ENCODE measurements around the gene BBS7. TPM values are rescaled to one million over a fixed set of nuclear protein-coding genes. Genes with fewer than 3 reads are reported as not detected.
A peak's percentile ranks its signal among the peaks of the same experiment; 100 is the strongest.

Gene BBS7
- total and polyA plus RNA-seq, 2 of the 13 experiments (the other 11 are each of a cell fraction or from before 2014, with no cell fraction given), result 9.0 to 15.7 TPM

DNA sequence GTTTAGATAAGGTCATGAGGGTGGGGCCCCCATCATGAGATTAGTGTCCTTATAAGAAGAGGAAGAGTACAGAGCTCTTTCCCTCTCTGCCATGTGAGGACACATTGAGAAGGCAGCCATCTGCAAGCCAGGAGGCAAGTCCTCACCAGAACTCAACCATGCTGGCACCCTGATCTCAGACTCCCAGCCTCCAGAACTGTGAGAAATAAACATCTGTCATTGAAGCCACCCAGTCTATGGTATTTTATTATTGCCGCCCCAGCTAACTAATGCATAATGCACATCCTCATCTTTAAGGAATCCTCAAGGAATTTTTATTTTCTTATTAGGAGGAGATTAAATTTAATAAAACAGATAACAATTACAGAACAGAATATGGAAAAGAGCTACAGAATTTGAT, 85.9 kb downstream of the BBS7 start:
- WGBS (ENCODE audit: low lambda C conversion rate), result 80% methylated on average over 1 of the region's 1 CpG
- in situ Hi-C loops (cut with HindIII; ENCODE audit: extremely low pct_ligation_motif_present, low pct_unique_long_range_greater_than_20kb), result no loop called here
- DNase-seq (ENCODE audit: low spot score) (no peak), FAIRE-seq (no peak), ATAC-seq (no peak)
- CTCF ChIA-PET (ENCODE audit: low intra/inter-chr PET ratio, low total read pairs), result no interaction called here
- H3K27ac ChIP-seq (ENCODE audit: extremely low read length, insufficient read depth, low read length), result no peak overlapping the region
- POLR2A ChIA-PET, result no interaction called here
- H3K79me2 ChIP-seq (ENCODE audit: insufficient read depth, low read length), result no peaks in the 10 kb centered on the region
- H3K27me3 ChIP-seq (ENCODE audit: control insufficient read depth in 1 of 2, insufficient read depth in 2 of 2, low read length in 2 of 2), result no peaks in the 10 kb centered on the region
- H2AFZ ChIP-seq (ENCODE audit: low read length), result no peak overlapping the region
- TF ChIP-seq PLRG1 (conservative IDR thresholded peaks at IDR 0.05) (no peak), ZNF264 (CRISPR knock-in tag; IDR thresholded peaks at IDR 0.05) (peak; percentile 83; the same call in 1 of the 2 replicates)
- no peaks in the 10 kb centered on the region for H4K20me1 ChIP-seq (ENCODE audit: insufficient read depth, low read length)
- BruUV-seq (replicated peaks), result no TSS peak
- H3K4me2 ChIP-seq (ENCODE audit: low read depth, low read length), result no peak overlapping the region
- H3K9me3 ChIP-seq (ENCODE audit: low read length), result no peaks in the 10 kb centered on the region
- H3K9ac ChIP-seq (ENCODE audit: insufficient read depth, low read depth, low read length), result no peak overlapping the region
- no peaks in the 10 kb centered on the region for H3K36me3 ChIP-seq (replicated peaks in 1 of 2; ENCODE audit: control insufficient read depth in 1 of 2, insufficient read depth in 2 of 2, low read length in 2 of 2)
- no peak overlapping the region for H3K4me3 ChIP-seq (replicated peaks in 1 of 3; ENCODE audit: insufficient read depth in 1 of 3, low read depth in 2 of 3, low read length in 3 of 3)
- intact Hi-C loops (cut with micrococcal nuclease; ENCODE audit: unreplicated experiment), result no loop called here
- no peaks in the 10 kb centered on the region for H3K4me1 ChIP-seq (ENCODE audit: insufficient read depth, low read length)

DNA sequence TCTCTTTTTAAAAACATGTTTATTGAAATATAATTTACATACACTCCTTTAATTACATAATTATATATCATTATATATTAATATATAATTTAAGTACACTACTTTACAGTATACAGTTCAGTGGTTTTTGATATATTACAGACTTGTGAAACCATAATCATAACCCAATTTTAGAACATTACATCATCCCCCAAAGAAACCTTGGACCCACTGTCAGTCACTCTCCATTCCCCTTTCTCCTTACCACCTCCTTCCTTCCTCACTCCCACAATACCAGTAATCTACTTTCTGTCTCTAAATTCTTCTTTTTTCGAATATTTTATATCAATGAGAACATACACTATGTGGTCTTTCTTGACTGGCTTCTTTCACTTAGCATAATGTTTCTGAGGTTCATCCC, 87.1 kb downstream of the BBS7 start:
- H3K4me1 ChIP-seq (ENCODE audit: insufficient read depth, low read length), result no peaks in the 10 kb centered on the region

More for the DNA sequence above, 87.1 kb downstream of the BBS7 start:
- Histone ChIP-seq H3K27me3 (ENCODE audit: control insufficient read depth in 1 of 2, insufficient read depth in 2 of 2, low read length in 2 of 2) (peaks cover 0 to 4% of the 10 kb centered on the region in 2 experiments; a peak in 1 of 5 replicates), H3K9ac (ENCODE audit: insufficient read depth, low read depth, low read length) (no peak overlapping the region), H3K4me3 (replicated peaks in 1 of 3; ENCODE audit: insufficient read depth in 1 of 3, low read depth in 2 of 3, low read length in 3 of 3) (no peak overlapping the region), H2AFZ (ENCODE audit: low read length) (no peak overlapping the region), H3K79me2 (ENCODE audit: insufficient read depth, low read length) (no peaks in the 10 kb centered on the region), H3K27ac (ENCODE audit: extremely low read length, insufficient read depth, low read length) (no peak overlapping the region), H3K4me2 (ENCODE audit: low read depth, low read length) (no peak overlapping the region), H3K9me3 (ENCODE audit: low read length) (no peaks in the 10 kb centered on the region), H4K20me1 (ENCODE audit: insufficient read depth, low read length) (no peaks in the 10 kb centered on the region), H3K36me3 (replicated peaks in 1 of 2; ENCODE audit: control insufficient read depth in 1 of 2, insufficient read depth in 2 of 2, low read length in 2 of 2) (no peaks in the 10 kb centered on the region)
- ChIA-PET CTCF (ENCODE audit: low intra/inter-chr PET ratio, low total read pairs) (no interaction called here), POLR2A (no interaction called here)
- intact Hi-C loops (cut with micrococcal nuclease; ENCODE audit: unreplicated experiment) (no loop called here), in situ Hi-C loops (cut with HindIII; ENCODE audit: extremely low pct_ligation_motif_present, low pct_unique_long_range_greater_than_20kb) (no loop called here)
- WGBS (ENCODE audit: low lambda C conversion rate), result 4% methylated on average over 1 of the region's 1 CpG
- no peak for ATAC-seq
- no peak for TF ChIP-seq ZNF333 (CRISPR knock-in tag; IDR thresholded peaks at IDR 0.05; ENCODE audit: borderline replicate concordance)
- no TSS peak for BruUV-seq (replicated peaks)
- DNase-seq (ENCODE audit: low spot score), result no peak
- FAIRE-seq, result no peak

All from HepG2 (cell line).